ENCODE measurements around the gene CRLF1. TPM values are rescaled to one million over a fixed set of nuclear protein-coding genes. Genes with fewer than 3 reads are reported as not detected.

The CRLF1 gene
- total and polyA plus RNA-seq, 8 donors, result 2.6 to 15.9 (median 12.3) TPM; not detected in 1

DNA sequence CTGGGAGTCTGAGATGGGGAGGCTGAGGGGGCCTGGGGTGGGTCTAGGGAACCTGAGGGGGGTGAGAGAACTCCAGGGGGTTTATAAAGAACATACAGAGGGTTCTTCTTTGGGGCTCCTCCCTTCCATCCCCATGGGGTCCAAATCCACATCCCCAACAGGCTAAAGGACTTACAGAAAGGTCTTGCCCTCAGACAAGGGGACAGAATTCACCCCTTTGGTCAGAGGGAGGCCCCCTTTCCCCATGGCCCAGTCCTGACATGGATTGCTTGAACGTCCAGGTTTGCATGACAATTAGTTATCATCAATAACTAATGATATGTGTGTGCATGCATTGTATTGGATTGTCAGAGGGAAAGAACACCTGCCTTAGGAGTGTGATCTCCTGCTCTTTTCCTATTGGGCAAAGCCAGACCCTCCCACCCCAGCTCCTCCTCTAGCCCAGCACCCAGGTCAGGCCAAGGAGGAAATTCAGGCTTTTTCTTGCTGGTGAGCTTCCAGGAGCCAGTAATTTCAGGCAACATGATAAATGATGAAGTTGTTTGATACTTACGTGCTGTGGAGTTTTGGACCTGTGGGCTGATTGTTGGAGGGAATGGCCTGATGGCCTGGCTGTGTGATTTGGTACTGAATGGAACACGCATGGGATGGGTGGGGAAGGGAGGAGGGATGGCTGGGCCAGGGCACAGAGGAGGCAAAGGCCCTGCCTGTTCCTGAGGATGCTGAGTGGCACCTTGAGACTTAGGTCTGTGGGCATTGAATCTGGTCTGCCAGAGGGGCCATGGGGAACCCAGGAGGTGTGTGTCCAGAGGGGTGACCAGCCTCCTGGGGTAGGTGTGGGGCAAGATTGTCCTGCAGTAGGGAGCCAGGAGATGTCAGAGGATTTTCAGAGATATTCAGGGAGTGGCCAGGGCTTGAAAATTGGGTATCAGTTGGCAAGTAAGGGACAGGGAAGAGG is 31.4 kb upstream of the CRLF1 start:
- intact Hi-C loops (cut with DNase I; ENCODE audit: low total_unique reads), result no loop called here
- peak; percentile 73 to 84 for DNase-seq
- no peaks in the 10 kb centered on the region for H3K9me3 ChIP-seq
- H3K27me3 ChIP-seq, result no peaks in the 10 kb centered on the region
- TF ChIP-seq EP300 (IDR thresholded peaks at IDR 0.05) (no peak), POLR2A (IDR thresholded peaks at IDR 0.05) (no peak), POLR2AphosphoS5 (IDR thresholded peaks at IDR 0.05) (no peak)
- TF ChIP-seq, protein P1, sequence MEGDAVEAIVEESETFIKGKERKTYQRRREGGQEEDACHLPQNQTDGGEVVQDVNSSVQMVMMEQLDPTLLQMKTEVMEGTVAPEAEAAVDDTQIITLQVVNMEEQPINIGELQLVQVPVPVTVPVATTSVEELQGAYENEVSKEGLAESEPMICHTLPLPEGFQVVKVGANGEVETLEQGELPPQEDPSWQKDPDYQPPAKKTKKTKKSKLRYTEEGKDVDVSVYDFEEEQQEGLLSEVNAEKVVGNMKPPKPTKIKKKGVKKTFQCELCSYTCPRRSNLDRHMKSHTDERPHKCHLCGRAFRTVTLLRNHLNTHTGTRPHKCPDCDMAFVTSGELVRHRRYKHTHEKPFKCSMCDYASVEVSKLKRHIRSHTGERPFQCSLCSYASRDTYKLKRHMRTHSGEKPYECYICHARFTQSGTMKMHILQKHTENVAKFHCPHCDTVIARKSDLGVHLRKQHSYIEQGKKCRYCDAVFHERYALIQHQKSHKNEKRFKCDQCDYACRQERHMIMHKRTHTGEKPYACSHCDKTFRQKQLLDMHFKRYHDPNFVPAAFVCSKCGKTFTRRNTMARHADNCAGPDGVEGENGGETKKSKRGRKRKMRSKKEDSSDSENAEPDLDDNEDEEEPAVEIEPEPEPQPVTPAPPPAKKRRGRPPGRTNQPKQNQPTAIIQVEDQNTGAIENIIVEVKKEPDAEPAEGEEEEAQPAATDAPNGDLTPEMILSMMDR (IDR thresholded peaks at IDR 0.05), result no peak
- H3K36me3 ChIP-seq, result peaks cover 0 to 3% (median 0%) of the 10 kb centered on the region in 4 donors
- peaks cover 24 to 50% (median 40%) of the 10 kb centered on the region in 4 donors for H3K4me1 ChIP-seq
- WGBS, 5 donors, result 6 to 21% (median 11%) methylated on average over 3 of the region's 3 CpGs
- H3K4me3 ChIP-seq, result peak overlapping the region; percentile 82 to 92 (median 88)
- peak overlapping the region; percentile 86 to 94 (median 92) for H3K27ac ChIP-seq

DNA sequence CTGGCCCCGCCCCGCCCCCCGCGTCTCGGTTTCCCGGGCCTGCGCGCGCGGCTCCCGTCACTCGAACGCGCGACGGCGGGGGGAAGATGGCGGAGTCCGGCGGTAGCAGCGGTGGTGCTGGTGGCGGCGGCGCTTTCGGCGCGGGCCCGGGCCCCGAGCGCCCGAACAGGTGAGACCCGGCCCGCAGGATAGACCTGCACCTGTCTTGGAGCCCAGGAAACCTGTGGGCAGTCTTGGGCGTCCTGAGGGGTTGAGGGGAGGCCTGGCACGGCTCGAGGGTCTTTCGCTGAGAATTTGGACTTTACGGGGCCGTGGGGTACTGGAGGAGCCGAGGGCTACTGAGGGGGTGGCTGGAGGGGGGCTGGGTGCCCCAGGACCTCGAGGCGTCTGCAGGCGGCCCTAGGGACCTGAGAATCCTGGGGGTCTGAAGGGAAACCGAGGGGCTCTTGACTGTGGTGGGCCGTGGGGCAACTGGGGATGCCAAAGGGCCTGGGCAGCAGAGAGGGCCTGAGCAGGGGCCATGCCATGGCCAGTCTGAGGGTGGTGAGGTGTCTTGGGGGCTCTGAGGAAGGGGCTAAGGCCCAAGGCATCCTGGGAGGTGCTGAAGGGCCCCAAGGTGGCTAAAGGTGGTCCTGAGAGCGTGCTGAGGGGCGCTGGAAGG is 30.5 kb upstream of the CRLF1 start, which contains the start of gene KLHL26:
KLHL26 (plus strand) TSS at position 60 of the 661 bp plus-strand sequence; CDS start at position 87, 27 bp downstream.
- Histone ChIP-seq H3K4me3 (peak within 1 kb of the TSS; percentile 82 to 92 (median 88)), H3K27ac (peak within 1 kb of the TSS; percentile 86 to 94 (median 92)), H3K9me3 (no peaks in the 10 kb centered on the region), H3K27me3 (no peaks in the 10 kb centered on the region), H3K36me3 (peaks cover 0 to 3% (median 0%) of the 10 kb centered on the region in 4 donors), H3K4me1 (peaks cover 24 to 50% (median 40%) of the 10 kb centered on the region in 4 donors)
- TF ChIP-seq POLR2AphosphoS5 (IDR thresholded peaks at IDR 0.05) (peak; percentile 69 to 82 (median 73)), POLR2A (IDR thresholded peaks at IDR 0.05) (peak in 1 of 4 donors; percentile 30)
- TF ChIP-seq, protein P1 (IDR thresholded peaks at IDR 0.05), result no peak
- DNase-seq, result no peak
- intact Hi-C loops (cut with DNase I; ENCODE audit: low total_unique reads), result no loop called here
- WGBS, 5 donors, result 3 to 19% (median 3%) methylated on average over 7 to 47 of the region's 47 CpGs

DNA sequence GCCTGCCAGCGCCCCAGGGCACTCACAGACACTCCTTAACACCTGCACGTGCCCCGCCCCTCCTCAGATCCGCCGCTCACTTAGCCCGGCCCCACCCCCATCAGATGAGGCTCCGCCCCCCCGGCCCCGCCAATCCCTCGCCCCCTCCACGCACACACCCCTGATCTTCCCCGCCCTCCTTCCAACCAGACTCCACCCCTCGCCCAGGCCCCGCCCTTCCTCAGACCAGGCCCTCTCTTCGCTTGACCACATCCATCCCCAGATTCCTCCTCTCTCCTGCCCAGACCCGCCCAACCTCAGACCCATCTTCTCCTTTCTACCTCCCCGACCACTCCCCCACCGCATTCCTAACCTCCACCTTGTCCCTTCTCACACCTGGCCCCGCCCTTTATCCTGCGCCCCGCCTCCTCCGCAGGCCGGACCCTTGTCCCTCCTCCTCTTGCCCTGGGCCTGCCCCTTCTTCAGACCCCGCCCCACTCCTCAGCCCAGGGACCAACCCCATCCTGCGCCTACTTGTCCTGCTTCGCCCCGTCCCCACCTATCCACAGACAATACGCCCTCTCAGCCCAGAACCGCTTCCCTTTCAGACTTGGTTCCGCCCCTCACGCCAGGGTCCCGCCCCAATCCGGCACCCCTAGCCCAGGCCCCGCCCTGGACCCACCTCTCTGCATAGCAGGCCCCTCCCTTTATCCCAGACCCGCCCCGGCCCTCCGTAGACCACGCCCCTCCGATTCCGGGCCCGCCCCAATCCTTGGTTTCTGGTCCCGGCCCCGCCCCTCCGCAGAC is 29.8 kb upstream of the CRLF1 start:
- WGBS, 5 donors, result 1 to 2% (median 1%) methylated on average over 38 to 44 of the region's 44 CpGs
- intact Hi-C loops (cut with DNase I; ENCODE audit: low total_unique reads), result no loop called here
- DNase-seq, result peak; percentile 97 to 99
- Histone ChIP-seq H3K27me3 (no peaks in the 10 kb centered on the region), H3K9me3 (no peaks in the 10 kb centered on the region), H3K27ac (peak overlapping the region; percentile 73 to 93 (median 90)), H3K4me1 (peaks cover 24 to 50% (median 40%) of the 10 kb centered on the region in 4 donors), H3K4me3 (peak overlapping the region; percentile 82 to 92 (median 88)), H3K36me3 (peaks cover 0 to 3% (median 0%) of the 10 kb centered on the region in 4 donors)
- no peak for TF ChIP-seq EP300 (IDR thresholded peaks at IDR 0.05)
- TF ChIP-seq, protein P1 (IDR thresholded peaks at IDR 0.05), result no peak

DNA sequence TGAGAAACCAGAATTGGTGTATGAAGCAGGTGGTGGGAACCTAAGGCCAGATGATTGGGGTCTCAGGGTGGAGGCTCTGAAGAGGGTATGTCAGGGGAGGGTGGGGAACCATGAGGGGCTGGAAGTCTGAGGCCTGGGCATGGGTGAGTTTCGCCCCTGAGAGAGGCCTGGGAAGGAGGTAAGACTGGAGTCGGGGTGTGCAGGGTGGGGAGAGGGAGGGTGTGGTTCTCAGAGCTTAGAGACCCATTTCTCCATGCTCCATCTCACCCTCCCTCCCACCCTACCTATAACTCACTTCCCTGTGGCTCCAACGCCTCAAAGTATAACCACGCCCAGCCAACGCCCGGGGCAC is 29.2 kb upstream of the CRLF1 start:
- no peak for DNase-seq
- Histone ChIP-seq H3K27me3 (no peaks in the 10 kb centered on the region), H3K4me3 (peak overlapping the region; percentile 82 to 92 (median 88)), H3K9me3 (no peaks in the 10 kb centered on the region), H3K27ac (peak overlapping the region in 3 of 5 donors; percentile 90 to 93 (median 92)), H3K4me1 (peaks cover 24 to 50% (median 40%) of the 10 kb centered on the region in 4 donors), H3K36me3 (peaks cover 0 to 3% (median 0%) of the 10 kb centered on the region in 4 donors)
- intact Hi-C loops (cut with DNase I; ENCODE audit: low total_unique reads), result no loop called here
- TF ChIP-seq, protein P1 (IDR thresholded peaks at IDR 0.05), result no peak
- TF ChIP-seq POLR2A (IDR thresholded peaks at IDR 0.05) (no peak), POLR2AphosphoS5 (IDR thresholded peaks at IDR 0.05) (no peak), EP300 (IDR thresholded peaks at IDR 0.05) (no peak)
- 11 to 19% (median 17%) methylated on average over 6 of the region's 6 CpGs for WGBS, 5 donors

Data from stomach (tissue), 9 donors.